ENCODE results near the gene ATIC.
A peak's percentile ranks its signal among the peaks of the same experiment; 100 is the strongest.

Gene ATIC

GRCh38 chr2:215360596-215360995 lies 48.7 kb downstream of the ATIC start:
- FAIRE-seq (no peak), DNase-seq (ENCODE audit: low spot score) (no peak)

DNA sequence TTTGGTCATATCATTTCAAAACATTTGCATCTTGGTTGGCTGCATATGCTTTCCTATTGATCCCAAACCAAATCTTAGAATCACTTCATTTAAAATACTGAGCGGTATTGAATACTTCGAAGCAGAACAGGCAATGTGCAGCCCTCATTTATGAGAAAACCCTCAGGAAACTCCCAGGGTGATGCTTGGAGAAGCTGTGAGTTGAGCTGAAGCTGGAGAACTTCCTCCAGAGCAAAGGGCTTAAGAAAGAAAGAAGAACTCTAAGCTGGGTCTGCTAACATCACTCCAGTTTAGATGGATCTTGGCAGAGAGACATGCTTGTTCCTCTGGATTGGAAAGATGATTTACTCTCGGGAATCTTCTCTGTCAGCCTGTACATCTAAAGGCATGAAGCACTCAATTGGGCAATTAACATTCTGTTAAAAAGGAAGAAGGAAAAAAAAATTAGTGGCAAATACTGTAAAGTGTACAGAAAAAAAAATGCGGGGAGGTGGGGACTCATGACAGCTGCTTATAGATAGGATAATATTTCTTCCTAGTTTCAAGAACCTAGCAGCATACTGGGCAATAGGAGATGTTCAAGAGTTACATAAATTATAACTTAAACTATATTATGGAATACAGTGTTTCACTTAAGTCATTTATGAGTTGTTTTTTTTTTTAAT lies 49.5 kb downstream of the ATIC start:
- no peak for FAIRE-seq
- no peak for DNase-seq (ENCODE audit: low spot score)

- FAIRE-seq, result no peak
- no peak for DNase-seq (ENCODE audit: low spot score)
Measured at GRCh38 chr2:215361876-215362561, 50.2 kb downstream of the ATIC start.

DNA sequence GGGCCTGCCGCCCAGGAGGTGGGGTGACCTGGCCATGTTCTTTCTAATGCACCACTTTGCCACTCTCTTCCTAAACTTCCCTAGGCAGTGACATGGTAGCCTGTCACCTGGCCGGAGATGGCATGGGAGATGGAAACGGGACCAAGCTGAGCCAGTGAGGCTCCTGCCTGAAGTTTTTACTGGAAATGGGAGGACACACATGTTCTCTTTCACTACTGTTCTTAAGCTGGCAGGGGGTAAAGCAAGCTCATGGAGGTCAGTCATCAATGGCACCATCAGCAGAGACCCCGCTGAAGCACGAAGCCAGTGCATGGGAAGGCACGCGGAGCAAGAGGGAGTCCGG lies 50.7 kb downstream of the ATIC start:
- FAIRE-seq, result no peak

GRCh38 chr2:215363039-215363438 lies 51.2 kb downstream of the ATIC start:
- DNase-seq (ENCODE audit: low spot score) (no peak), FAIRE-seq (no peak)

More for the DNA sequence above, 50.7 kb downstream of the ATIC start:
- DNase-seq (ENCODE audit: low spot score), result no peak

DNA sequence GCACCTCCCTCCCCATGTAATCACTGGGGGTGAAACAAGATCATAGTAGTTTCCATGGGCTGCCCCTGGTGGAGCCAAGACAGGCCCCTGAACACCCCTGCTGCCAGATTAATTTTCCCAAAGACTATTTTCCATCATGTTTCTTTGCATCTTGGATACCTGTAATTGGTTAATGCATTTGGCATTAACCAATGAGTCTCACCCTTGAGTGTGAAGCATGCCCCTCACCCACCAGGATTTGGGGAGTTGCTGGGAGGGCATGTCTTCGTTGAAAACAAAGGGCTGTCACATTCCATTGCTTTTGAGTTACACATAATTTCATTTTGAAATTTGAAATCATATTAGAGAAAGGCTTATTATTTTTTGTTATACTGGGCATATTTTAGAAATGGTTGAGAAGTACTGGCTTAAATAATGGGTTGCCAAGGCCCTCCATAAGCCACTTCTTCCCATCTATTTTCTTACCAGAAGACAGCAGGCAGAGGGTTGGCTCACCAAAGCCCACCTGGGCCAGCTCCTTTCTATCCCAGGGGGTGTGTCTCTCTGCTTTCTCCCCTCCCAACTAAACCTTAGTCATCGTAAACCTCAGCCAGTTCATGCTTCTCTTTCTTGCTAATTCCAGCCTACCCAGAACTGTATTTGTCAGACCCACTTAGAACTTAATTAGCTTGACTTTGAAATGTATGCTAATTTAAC lies 51.8 kb downstream of the ATIC start:
- DNase-seq (ENCODE audit: low spot score), result no peak
- FAIRE-seq, result no peak

- DNase-seq (ENCODE audit: low spot score), result no peak
- FAIRE-seq, result no peak
Measured at GRCh38 chr2:215364157-215365155, 52.6 kb downstream of the ATIC start.

GRCh38 chr2:215365184-215365658 lies 53.4 kb downstream of the ATIC start:
- FAIRE-seq, result no peak
- no peak for DNase-seq (ENCODE audit: low spot score)

- no peak for FAIRE-seq
- no peak for DNase-seq (ENCODE audit: low spot score)
Measured at GRCh38 chr2:215366440-215367032, 54.7 kb downstream of the ATIC start.

DNA sequence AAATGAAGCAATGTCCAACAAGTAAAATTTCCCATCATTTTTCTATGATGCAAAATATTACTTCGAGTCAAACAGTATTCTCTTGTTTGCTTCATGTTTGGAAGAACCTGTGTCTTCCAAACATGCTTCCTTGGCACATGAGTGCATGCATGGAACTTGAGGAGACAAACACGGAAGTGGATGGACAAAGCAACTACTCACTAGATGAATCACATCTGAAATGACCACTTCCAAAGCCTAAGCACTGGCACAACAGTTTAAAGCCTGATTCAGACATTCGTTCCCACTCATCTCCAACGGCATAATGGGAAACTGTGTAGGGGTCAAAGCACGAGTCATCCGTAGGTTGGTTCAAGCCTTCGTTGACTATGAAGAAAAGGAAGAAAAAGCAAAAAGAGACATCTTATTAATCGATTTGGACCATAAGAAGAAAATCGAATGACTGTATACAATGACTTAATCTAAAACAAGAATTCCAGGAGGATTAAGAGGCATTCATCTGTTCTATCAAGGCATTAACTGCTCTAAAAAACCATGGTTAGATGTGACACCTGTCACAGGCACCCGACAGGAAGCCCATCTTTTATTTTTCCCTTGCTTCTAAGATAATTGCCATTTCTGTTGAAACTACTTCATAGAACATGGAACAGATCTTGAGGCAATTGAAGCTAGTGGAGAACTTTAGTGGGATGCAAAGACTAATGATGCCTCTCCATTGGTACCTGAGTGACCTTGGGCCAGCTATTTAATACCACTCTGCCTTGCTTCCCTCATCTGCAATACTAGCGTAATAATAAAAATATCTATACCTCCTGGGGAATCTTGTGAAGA lies 56.0 kb downstream of the ATIC start:
- FAIRE-seq (peak; percentile 70), DNase-seq (ENCODE audit: low spot score) (peak; percentile 72)

- no peak for DNase-seq (ENCODE audit: low spot score)
- FAIRE-seq, result no peak
Measured at GRCh38 chr2:215368493-215368809, 56.6 kb downstream of the ATIC start.

- no peak for FAIRE-seq
- no peak for DNase-seq (ENCODE audit: low spot score)
Measured at GRCh38 chr2:215369181-215369760, 57.4 kb downstream of the ATIC start.

GRCh38 chr2:215370112-215370965 lies 58.5 kb downstream of the ATIC start:
- DNase-seq (ENCODE audit: low spot score), result no peak
- no peak for FAIRE-seq

DNA sequence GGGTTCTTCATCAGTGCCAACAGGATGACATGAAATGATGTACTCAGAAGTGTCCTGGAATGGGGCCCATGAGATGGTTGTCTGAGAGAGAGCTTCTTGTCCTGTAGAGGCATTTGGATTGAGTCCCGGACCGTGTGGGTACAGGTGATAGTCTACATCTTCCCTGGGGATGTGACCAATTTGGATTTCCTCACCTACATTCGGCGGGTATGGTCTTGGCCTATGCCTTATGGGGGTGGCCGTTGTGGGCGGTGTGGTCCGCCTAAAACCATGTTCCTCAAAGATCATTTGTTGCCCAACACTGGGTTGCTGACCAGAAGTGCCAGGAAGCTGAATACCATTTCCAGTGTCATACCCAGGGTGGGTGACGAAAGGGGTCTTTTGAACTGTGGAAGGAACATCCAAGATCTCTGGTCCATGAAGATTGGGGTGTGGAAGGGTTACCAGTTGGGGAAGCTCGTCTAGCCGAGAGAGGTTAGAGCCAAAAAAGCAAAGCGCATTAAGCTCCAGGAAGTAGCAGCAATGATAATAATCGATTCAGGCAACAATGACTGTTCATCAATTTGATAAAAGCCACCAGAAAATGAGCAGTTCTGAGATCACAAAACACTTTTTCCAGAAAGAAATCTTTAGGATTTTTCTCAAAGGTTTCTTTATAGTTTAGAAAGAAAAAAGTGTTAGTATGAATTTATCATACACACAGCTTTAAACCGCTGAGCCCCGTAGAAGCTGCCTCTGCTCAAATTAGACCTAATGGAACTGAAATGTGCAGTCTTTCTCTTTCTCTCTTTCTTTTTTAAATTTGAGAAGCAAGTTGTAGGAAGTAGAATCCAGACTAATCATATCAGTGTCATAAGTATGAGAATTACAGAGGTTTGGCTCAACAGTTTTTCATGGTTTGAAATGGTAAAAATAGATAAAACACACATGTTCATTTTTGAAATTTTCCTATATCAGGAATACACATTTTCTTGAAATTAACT lies 60.3 kb downstream of the ATIC start:
- DNase-seq (ENCODE audit: low spot score) (no peak), FAIRE-seq (no peak)

DNA sequence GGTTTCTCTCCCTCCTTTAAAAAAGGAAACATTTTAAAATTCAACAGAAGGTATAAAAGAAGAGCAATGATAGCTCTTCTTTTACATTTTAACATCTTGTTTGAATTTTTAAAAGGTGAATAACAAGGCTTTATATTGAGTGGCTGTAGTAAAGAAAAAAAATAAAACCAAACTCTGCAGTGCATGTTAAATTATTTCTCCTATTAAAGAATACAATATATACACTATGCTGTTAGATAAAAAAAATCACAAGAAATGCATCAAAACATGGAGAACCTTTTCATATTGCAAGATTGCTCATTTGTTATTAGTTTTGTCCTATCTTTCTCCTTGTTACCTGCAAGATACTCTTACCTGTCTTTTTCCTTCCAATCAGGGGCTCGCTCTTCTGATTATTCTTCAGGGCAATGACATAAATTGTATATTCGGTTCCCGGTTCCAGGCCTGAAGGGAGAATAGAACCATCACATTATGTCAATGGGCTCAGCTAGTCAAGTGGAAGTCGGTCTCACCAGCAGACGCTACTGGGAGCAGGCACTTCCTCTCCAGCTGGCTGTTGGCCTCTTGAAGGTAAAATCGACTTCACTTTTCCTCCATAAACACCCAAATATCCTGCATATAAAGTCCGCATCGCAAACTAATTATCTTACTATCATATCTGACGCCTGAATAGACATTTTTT lies 61.2 kb downstream of the ATIC start:
- no peak for FAIRE-seq
- DNase-seq (ENCODE audit: low spot score), result no peak

GRCh38 chr2:215374002-215374401 lies 62.1 kb downstream of the ATIC start:
- FAIRE-seq (no peak), DNase-seq (ENCODE audit: low spot score) (no peak)
